Omental fat pad (tissue), 4 donors: Measurements from ENCODE around the gene NUDT4. TPM values are rescaled to one million over a fixed set of nuclear protein-coding genes. Genes with fewer than 3 reads are reported as not detected.

Experiments
- ATAC-seq: fragments of 150-250 bp; one replicate; pipeline ENCODE4 v1.9.1; 2016; ENCODE audit warnings: mild to moderate bottlenecking, moderate library complexity; ENCODE audit not compliant: low FRiP score
- DNase-seq: peaks from one replicate; pipeline ENCODE4 v3.0.0-alpha.2; 2019; ENCODE audit warnings: low spot score
- CTCF ChIP-seq, 3 donors: fragments of 450-650 bp; IDR thresholded peaks; one replicate each; pipeline ENCODE4 v1.5.1; 2016 to 2017; ENCODE audit warnings: antibody characterized with exemption in 3 of 3, mild to moderate bottlenecking in 3 of 3, moderate library complexity in 2 of 3
- total RNA-seq, 4 donors: library from RNA; depleted of rRNA; stranded (reverse); fragments of >200 nt; gene quantifications; one replicate each; pipeline ENCODE4 v1.1.0, GENCODE V29; 2016

The NUDT4 gene
- total RNA-seq, result 10 to 100 TPM; 43.1 to 81.3 (median 55.6) TPM

- peak; percentile 97 for DNase-seq
- peak; percentile 92 for ATAC-seq
- no peak for TF ChIP-seq CTCF (IDR thresholded peaks at IDR 0.05)
Measured at GRCh38 chr12:93377252-93378195, at the start of gene NUDT4. Gene NUDT4 (plus strand): TSS chr12:93377925. CDS start chr12:93378323, 398 bp downstream.

- DNase-seq, result no peak
- ATAC-seq, result no peak
- no peak for TF ChIP-seq CTCF (IDR thresholded peaks at IDR 0.05)
Measured at GRCh38 chr12:93333054-93333453, 44.7 kb upstream of the NUDT4 start.

- ATAC-seq (no peak), DNase-seq (no peak)
- no peak for TF ChIP-seq CTCF (IDR thresholded peaks at IDR 0.05)
Measured at GRCh38 chr12:93333828-93334227, 43.9 kb upstream of the NUDT4 start.

- DNase-seq (no peak), ATAC-seq (no peak)
- TF ChIP-seq CTCF (IDR thresholded peaks at IDR 0.05), result no peak
Measured at GRCh38 chr12:93335603-93336162, 42.0 kb upstream of the NUDT4 start.

- ATAC-seq, result no peak
- no peak for DNase-seq
- no peak for TF ChIP-seq CTCF (IDR thresholded peaks at IDR 0.05)
Measured at GRCh38 chr12:93336291-93336741, 41.4 kb upstream of the NUDT4 start.

- no peak for DNase-seq
- TF ChIP-seq CTCF (IDR thresholded peaks at IDR 0.05), result no peak
- no peak for ATAC-seq
Measured at GRCh38 chr12:93338598-93338997, 39.1 kb upstream of the NUDT4 start.
